HG03469 (cell line): ENCODE results near the gene XIRP1.

Experiments used
- ATAC-seq: cut with Tn5 transposase; IDR thresholded peaks from one replicate; pipeline ENCODE4 v1.9.1; 2021; ENCODE audit warnings: mild to moderate bottlenecking, moderate library complexity, moderate number of reproducible peaks; ENCODE audit not compliant: unreplicated experiment

The XIRP1 gene

DNA sequence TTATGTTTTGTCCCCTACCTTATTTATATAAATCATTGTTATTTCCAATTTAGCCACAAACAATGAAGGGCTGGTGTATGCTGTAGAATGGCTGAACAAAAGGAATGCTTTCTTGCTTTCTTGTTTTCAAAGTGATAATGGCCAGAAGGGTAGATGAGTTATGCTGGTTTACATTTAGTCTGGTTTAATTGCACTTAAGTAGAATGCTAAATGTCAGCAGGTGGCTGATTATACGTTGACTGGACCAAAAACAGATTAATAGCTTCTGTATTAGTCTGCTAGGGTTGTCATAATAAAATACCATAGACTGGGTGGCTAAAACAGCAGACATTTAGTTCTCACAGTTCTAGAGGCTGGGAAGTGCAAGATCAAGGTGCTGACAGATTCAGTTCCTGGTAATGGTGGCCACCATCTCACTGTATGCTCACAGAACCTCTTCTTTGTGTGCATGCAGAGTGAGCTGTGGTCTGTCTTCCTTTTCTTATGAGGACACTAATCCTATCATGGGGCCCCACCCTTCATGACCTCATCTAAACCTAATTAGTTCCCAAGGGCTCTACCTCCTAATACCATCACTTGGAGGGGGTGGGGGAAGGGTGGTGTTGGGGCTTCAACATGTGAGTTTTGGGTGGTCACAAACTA is 17.1 kb upstream of the XIRP1 start:
- no peak for ATAC-seq

- no peak for ATAC-seq
These were observed 16.2 kb upstream of the XIRP1 start for GRCh38 chr3:39208463-39209055.

- ATAC-seq: no peak
These were observed 15.2 kb upstream of the XIRP1 start for GRCh38 chr3:39207361-39208186.

DNA sequence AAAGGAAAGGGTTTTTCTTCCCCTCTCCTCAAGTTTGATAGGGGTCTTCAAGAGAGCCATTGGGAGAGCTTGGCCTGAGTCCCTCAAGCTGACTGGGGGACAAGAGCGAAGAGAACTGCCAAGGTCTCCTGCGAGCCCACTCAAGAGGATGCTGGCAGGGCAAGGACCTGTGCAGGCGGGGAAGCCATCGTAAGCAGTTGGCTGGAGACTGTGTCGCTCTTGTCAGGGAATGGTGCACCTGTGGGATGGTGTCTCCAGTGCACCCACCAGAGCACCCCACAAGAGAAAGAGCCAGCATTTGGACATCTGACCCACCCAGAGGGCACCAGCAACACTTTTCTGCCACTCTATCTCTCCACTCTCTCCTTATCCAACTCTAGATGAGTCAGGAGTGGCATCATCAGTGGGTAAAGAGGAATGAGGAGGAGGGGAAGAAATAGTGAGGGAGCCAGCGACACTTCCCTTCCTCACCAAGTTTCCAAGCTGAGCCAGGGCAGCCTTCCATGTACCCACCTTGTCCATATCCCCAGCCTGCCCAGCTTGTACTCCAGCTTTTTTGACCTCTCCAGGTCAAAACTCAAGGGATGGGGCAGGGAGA is 13.6 kb upstream of the XIRP1 start:
- ATAC-seq: no peak

DNA sequence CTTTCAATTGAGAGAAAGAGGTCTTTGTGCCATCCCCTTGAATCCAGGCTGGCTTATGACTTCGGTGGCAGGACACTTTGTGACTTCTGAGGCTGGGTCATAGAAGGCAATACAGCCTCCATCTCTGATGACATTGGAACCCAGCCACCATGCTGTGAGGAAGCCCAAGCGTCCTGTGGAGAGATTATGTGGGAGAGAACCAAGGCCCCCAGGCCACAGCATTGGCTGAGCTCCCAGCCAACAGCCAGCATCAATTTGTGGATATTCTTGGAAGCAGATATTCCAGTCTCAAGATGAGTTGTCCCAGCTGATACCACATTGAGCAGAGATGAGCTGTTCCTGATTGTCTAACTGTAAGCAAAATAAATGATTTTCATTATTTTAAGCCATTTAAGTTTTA is 12.7 kb upstream of the XIRP1 start:
- ATAC-seq: no peak

- no peak for ATAC-seq
These were observed 11.5 kb upstream of the XIRP1 start for GRCh38 chr3:39203860-39204259.

DNA sequence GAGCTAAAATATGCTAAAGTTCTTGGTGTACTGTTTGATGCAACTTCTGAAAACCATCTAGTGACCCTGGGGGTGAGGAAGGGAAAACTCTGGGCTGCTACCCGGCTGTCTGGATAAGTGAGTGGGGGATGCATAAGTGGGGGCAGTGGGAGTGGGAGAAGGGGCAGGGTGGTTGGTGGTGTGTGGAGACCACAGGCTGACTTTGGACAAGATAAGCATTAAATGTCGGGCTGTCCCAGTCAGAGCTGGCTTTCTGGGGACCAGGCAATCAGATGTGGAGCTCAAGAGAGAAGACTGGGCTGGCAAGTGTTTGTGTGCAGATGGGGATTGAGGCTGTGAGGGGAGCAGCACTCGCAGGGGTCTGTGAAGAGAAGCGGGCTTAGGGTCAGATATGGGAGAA is 11.0 kb upstream of the XIRP1 start:
- no peak for ATAC-seq

- no peak for ATAC-seq
These were observed 9.7 kb upstream of the XIRP1 start for GRCh38 chr3:39202094-39202493.

DNA sequence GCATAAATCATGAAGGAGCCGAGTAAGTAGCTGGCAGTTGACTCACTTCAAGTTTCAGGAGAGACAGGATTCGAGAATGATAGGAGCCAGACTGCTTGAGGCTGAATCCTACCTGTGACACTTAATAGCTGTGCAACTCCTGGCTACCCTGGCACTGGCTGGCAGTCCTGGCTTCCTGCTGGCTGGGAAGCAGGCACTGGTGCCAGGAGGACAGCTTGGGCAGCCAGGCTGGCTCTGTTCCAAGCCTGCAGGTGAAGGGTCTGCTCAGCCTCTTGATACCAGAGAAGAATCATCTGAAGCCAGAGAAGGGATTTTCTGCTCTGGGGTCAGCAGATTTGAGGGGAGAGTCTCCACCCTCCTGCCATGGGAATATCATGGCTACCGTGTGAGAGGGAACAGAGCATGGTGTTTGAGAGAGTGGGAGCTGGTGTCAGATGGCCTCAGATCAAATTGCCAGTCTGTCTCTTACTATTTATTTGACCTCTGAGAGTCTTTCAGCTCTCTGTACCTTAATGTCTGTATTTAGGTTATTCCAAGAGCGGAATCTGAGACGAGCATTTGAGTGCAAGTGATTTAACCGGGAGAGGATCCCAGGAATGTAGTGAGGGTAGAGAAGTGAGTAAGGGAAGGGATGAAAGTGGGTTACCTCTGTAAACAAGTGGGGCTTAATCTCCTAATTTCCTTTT is 4.4 kb upstream of the XIRP1 start:
- ATAC-seq: no peak

DNA sequence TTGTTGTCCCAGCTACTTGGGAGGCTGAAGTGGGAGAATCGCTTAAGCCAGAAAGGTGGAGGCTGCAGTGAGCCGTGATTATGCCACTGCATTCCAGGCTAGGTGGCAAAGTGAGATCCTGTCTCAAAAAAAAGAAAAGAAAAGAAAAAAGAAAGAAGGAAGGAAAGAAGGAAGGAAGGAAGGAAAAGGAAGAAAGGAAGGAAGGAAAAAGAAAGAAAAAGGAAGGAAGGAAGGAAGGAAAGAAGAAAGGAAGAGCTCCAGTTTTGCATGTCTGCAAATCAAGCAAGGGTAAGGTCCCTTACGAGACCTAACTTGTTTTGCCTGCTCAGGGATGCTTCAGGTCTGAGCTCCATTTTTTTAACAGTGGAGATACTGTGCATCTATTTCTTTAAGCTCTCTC is 3.6 kb upstream of the XIRP1 start:
- ATAC-seq: no peak

DNA sequence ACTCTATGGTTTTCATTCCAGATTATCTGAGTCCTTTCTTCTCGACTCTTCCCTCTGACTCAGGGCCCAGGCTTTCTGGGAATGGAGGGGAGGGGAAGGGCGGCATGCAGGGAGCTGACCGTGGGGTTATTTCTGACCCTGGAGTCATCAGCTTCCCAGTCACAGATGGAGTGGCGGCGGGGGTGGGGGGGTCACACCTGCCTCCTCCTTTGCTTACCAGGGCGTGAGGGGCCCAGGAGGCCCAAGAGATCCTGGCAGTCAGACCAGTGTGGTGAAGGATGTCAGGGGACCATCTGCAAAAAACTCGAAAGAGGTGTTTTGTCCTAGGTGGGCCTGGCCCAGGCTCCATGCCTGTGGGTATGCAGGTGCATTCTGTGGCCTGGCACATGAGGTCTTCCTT is 996 bp upstream of the XIRP1 start:
- no peak for ATAC-seq

GRCh38 chr3:39191773-39192172 is 622 bp downstream of the XIRP1 start:
- no peak for ATAC-seq

- ATAC-seq: no peak
These were observed 1.3 kb downstream of the XIRP1 start for GRCh38 chr3:39191111-39191510.

DNA sequence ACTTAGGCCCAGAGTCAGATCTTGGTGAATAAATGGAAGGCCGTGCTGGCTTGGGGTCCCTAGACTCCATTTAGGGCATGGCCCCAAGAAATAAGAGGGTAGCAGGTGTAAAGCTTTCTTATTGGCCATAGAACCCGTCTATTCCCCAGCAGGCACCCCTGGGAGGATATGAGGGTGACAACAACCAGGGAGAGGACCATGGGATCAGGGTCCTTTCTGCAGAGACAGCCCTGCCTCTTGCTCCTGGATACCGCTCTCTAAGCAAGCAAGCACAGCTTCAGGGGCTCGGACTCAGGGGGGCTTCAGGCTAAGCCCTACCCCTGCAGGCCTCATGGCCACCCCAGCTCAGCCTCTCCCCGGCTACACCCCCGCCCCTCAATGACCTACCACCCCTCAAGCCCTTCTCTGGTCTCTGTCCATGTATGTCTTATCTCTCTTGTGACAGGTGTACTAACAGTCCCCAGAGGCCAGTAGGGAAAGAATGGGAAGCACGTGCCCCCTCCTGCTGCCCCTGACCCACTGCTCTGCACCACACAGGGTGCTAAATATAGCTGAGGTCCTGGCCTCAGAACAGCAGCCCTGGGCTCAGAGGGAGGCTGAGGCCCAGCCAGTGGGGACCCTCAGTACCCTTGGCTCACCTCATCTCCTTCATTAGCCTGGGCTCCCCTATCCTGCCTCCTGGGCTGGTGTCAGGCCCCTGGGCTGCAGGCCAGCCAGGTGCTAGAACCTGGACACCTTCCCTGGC is 1.9 kb downstream of the XIRP1 start:
- ATAC-seq: no peak

- ATAC-seq: no peak
These were observed 2.5 kb downstream of the XIRP1 start for GRCh38 chr3:39189959-39190269.

- ATAC-seq: no peak
These were observed 3.0 kb downstream of the XIRP1 start for GRCh38 chr3:39189150-39189958.

GRCh38 chr3:39188271-39189149 is 3.9 kb downstream of the XIRP1 start:
- ATAC-seq: no peak

DNA sequence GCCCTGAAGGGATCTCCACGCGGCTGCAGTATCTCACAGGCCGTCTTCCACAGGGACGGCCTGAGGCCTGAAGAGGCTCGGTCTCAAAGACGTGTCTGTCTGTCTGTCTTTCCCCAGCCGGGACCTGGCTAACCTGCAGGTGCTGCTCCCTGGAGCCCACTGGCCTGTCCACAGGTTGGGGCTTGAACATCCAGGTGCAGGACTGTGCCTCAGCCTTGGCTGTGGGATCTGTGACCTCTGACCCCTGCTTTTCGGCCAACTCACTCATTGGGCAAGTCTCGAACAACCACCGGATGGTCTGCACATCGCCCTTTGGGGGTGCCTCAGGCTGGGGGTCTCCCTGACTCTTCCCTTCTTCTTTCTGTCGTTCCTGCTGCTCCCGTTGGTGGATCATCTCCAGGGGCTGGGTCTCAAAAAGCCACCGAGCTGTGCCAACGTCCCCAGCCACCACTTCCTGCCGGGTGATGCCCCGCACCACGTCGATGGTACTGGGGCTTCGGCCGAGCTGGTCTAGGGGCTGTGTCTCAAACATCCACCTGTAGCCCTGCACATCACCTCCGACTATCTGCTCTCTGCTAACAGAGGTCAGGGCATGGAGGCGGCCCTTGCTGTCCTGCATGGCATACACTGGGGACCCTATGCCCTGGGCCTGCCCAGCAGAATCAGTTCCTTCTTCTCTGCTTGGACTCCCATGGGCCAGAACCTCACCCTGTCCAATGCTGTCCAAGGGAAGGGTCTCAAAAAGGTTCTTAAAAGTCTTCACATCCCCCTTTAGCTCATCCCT is 4.8 kb downstream of the XIRP1 start:
- no peak for ATAC-seq
